ENCODE data around the gene ST3GAL3.

Gene ST3GAL3

GRCh38 chr1:43885279-43885801 lies 178.0 kb downstream of the ST3GAL3 start:
- Histone ChIP-seq H3K4me1 (ENCODE audit: control insufficient read depth, insufficient read depth, low read length) (peaks cover 14% of the 10 kb centered on the region; the same call in 1 of the 2 replicates), H3K4me3 (ENCODE audit: low read length) (no peak overlapping the region), H3K36me3 (ENCODE audit: control insufficient read depth, insufficient read depth, low read length) (no peaks in the 10 kb centered on the region), H3K9me3 (ENCODE audit: control insufficient read depth, insufficient read depth, low read length) (no peaks in the 10 kb centered on the region), H3K27ac (ENCODE audit: low read length) (no peak overlapping the region), H3K27me3 (ENCODE audit: control insufficient read depth, insufficient read depth, low read length) (no peaks in the 10 kb centered on the region)
- WGBS (ENCODE audit: insufficient coverage, insufficient read length), result no CpG with 5 or more reads among the region's 12 CpGs
- peak; percentile 39 for DNase-seq (ENCODE audit: low read depth, low spot score)

GRCh38 chr1:43887748-43888147 lies 180.4 kb downstream of the ST3GAL3 start:
- Histone ChIP-seq H3K27me3 (ENCODE audit: control insufficient read depth, insufficient read depth, low read length) (no peaks in the 10 kb centered on the region), H3K9me3 (ENCODE audit: control insufficient read depth, insufficient read depth, low read length) (no peaks in the 10 kb centered on the region), H3K4me3 (ENCODE audit: low read length) (no peak overlapping the region), H3K27ac (ENCODE audit: low read length) (no peak overlapping the region), H3K36me3 (ENCODE audit: control insufficient read depth, insufficient read depth, low read length) (no peaks in the 10 kb centered on the region), H3K4me1 (ENCODE audit: control insufficient read depth, insufficient read depth, low read length) (peaks cover 12% of the 10 kb centered on the region; the same call in 1 of the 2 replicates)
- peak; percentile 22 for DNase-seq (ENCODE audit: low read depth, low spot score)

- WGBS (ENCODE audit: insufficient coverage, insufficient read length), result no CpG with 5 or more reads among the region's 5 CpGs
- Histone ChIP-seq H3K27ac (ENCODE audit: low read length) (no peak overlapping the region), H3K9me3 (ENCODE audit: control insufficient read depth, insufficient read depth, low read length) (no peaks in the 10 kb centered on the region), H3K36me3 (ENCODE audit: control insufficient read depth, insufficient read depth, low read length) (no peaks in the 10 kb centered on the region), H3K27me3 (ENCODE audit: control insufficient read depth, insufficient read depth, low read length) (no peaks in the 10 kb centered on the region), H3K4me1 (ENCODE audit: control insufficient read depth, insufficient read depth, low read length) (peaks cover 1% of the 10 kb centered on the region; the same call in 1 of the 2 replicates), H3K4me3 (ENCODE audit: low read length) (no peak overlapping the region)
- DNase-seq (ENCODE audit: low read depth, low spot score), result no peak
Measured at GRCh38 chr1:43890815-43891214, 183.5 kb downstream of the ST3GAL3 start.

DNA sequence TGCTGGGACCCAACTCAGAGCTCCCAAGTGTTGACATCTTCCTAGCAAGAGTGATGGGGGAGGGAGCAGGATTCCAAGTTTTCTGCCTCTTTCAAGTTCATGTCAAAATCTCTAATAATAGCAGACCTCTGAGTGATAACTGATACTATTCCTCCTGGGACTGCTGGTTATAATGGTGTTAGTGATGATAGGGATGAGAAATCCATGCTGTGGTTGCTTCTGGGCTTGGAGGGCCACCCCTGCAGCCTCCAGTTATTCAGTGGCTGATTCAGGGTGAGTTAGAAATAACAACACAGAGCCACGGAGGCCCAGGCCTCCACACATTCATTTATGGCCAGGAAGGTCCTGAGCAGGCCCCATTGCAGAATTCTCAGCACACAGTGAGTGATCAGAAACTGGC lies 185.7 kb downstream of the ST3GAL3 start:
- no peaks in the 10 kb centered on the region for H3K9me3 ChIP-seq (ENCODE audit: control insufficient read depth, insufficient read depth, low read length)
- H3K4me3 ChIP-seq (ENCODE audit: low read length), result no peak overlapping the region
- DNase-seq (ENCODE audit: low read depth, low spot score), result no peak
- H3K27me3 ChIP-seq (ENCODE audit: control insufficient read depth, insufficient read depth, low read length), result no peaks in the 10 kb centered on the region
- H3K36me3 ChIP-seq (ENCODE audit: control insufficient read depth, insufficient read depth, low read length), result no peaks in the 10 kb centered on the region
- no CpG with 5 or more reads among the region's 1 CpG for WGBS (ENCODE audit: insufficient coverage, insufficient read length)
- H3K27ac ChIP-seq (ENCODE audit: low read length), result no peak overlapping the region
- peaks cover 1% of the 10 kb centered on the region; the same call in 1 of the 2 replicates for H3K4me1 ChIP-seq (ENCODE audit: control insufficient read depth, insufficient read depth, low read length)

DNA sequence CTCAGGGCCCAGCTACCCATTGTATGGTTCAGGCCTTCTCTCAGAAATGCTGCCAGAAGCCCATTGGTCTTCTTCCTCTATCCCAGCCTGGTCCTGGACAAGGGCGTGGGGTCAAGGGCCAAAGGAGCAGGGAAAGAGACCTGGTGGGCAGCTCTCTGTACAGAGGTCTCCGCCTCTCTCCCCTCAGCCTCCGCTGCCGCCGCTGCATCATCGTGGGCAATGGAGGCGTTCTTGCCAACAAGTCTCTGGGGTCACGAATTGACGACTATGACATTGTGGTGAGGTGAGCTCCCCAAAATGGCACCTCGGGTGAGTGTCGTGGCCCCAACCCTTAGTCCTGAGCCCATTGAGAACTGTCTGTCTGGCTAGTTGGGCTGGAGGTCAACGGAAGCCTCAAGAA lies 191.6 kb downstream of the ST3GAL3 start:
- H3K4me3 ChIP-seq (ENCODE audit: low read length), result no peak overlapping the region
- DNase-seq (ENCODE audit: low read depth, low spot score), result no peak
- H3K27ac ChIP-seq (ENCODE audit: low read length), result no peak overlapping the region
- no peaks in the 10 kb centered on the region for H3K36me3 ChIP-seq (ENCODE audit: control insufficient read depth, insufficient read depth, low read length)
- no CpG with 5 or more reads among the region's 12 CpGs for WGBS (ENCODE audit: insufficient coverage, insufficient read length)
- H3K9me3 ChIP-seq (ENCODE audit: control insufficient read depth, insufficient read depth, low read length), result no peaks in the 10 kb centered on the region
- no peaks in the 10 kb centered on the region for H3K27me3 ChIP-seq (ENCODE audit: control insufficient read depth, insufficient read depth, low read length)
- no peaks in the 10 kb centered on the region for H3K4me1 ChIP-seq (ENCODE audit: control insufficient read depth, insufficient read depth, low read length)

- H3K4me3 ChIP-seq (ENCODE audit: low read length), result no peak overlapping the region
- no peaks in the 10 kb centered on the region for H3K36me3 ChIP-seq (ENCODE audit: control insufficient read depth, insufficient read depth, low read length)
- no peak for DNase-seq (ENCODE audit: low read depth, low spot score)
- no peaks in the 10 kb centered on the region for H3K4me1 ChIP-seq (ENCODE audit: control insufficient read depth, insufficient read depth, low read length)
- no peak overlapping the region for H3K27ac ChIP-seq (ENCODE audit: low read length)
- WGBS (ENCODE audit: insufficient coverage, insufficient read length), result no CpG with 5 or more reads among the region's 3 CpGs
- no peaks in the 10 kb centered on the region for H3K27me3 ChIP-seq (ENCODE audit: control insufficient read depth, insufficient read depth, low read length)
- no peaks in the 10 kb centered on the region for H3K9me3 ChIP-seq (ENCODE audit: control insufficient read depth, insufficient read depth, low read length)
Measured at GRCh38 chr1:43900386-43900785, 193.1 kb downstream of the ST3GAL3 start.

- no peaks in the 10 kb centered on the region for H3K9me3 ChIP-seq (ENCODE audit: control insufficient read depth, insufficient read depth, low read length)
- no peaks in the 10 kb centered on the region for H3K36me3 ChIP-seq (ENCODE audit: control insufficient read depth, insufficient read depth, low read length)
- no peaks in the 10 kb centered on the region for H3K4me1 ChIP-seq (ENCODE audit: control insufficient read depth, insufficient read depth, low read length)
- H3K27me3 ChIP-seq (ENCODE audit: control insufficient read depth, insufficient read depth, low read length), result no peaks in the 10 kb centered on the region
- H3K4me3 ChIP-seq (ENCODE audit: low read length), result no peak overlapping the region
- WGBS (ENCODE audit: insufficient coverage, insufficient read length), result no CpG with 5 or more reads among the region's 7 CpGs
- H3K27ac ChIP-seq (ENCODE audit: low read length), result no peak overlapping the region
- no peak for DNase-seq (ENCODE audit: low read depth, low spot score)
Measured at GRCh38 chr1:43901196-43901961, 194.0 kb downstream of the ST3GAL3 start.

DNA sequence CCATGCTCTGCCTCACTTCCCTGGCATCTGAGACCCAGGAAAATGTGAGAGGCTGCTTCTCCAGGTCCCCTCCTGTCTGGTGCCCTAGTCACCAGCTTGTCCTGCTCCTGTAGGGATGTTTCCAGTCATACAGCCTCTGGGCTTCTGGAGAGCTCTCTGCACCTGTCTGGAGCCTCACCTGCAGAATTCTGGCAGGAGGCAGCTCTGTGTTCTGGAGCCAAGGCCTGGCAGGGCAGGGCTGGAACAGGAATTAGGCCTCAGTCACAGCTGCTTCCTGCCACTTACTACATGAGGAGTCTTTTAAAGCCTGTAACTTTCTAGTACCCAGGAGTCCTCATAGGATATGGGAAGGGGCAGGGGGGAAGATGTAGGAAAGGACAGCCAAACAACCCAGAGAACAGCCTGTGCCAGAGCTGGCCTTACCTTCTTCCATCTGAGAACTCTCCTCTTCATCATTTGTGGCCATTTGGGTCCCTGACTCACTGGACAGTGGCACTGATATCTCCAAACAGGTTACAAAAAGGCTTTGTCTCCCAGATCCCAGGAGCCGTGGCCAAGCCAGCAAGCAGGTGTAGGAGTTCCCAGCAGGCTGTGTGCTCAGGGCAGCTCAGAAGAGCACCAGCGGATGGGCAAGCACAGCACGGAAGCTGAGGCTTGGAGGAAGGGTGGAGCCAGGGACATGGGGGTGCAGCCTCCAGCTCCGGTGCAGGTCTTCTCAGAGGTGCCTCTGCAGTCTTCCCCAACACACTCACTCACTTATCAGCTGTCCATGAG lies 194.9 kb downstream of the ST3GAL3 start:
- no peak for DNase-seq (ENCODE audit: low read depth, low spot score)
- no peaks in the 10 kb centered on the region for H3K9me3 ChIP-seq (ENCODE audit: control insufficient read depth, insufficient read depth, low read length)
- no peak overlapping the region for H3K4me3 ChIP-seq (ENCODE audit: low read length)
- no CpG with 5 or more reads among the region's 4 CpGs for WGBS (ENCODE audit: insufficient coverage, insufficient read length)
- no peaks in the 10 kb centered on the region for H3K4me1 ChIP-seq (ENCODE audit: control insufficient read depth, insufficient read depth, low read length)
- H3K36me3 ChIP-seq (ENCODE audit: control insufficient read depth, insufficient read depth, low read length), result no peaks in the 10 kb centered on the region
- no peak overlapping the region for H3K27ac ChIP-seq (ENCODE audit: low read length)
- H3K27me3 ChIP-seq (ENCODE audit: control insufficient read depth, insufficient read depth, low read length), result no peaks in the 10 kb centered on the region

- DNase-seq (ENCODE audit: low read depth, low spot score), result no peak
Measured at GRCh38 chr1:43904660-43905551, 197.6 kb downstream of the ST3GAL3 start.

DNA sequence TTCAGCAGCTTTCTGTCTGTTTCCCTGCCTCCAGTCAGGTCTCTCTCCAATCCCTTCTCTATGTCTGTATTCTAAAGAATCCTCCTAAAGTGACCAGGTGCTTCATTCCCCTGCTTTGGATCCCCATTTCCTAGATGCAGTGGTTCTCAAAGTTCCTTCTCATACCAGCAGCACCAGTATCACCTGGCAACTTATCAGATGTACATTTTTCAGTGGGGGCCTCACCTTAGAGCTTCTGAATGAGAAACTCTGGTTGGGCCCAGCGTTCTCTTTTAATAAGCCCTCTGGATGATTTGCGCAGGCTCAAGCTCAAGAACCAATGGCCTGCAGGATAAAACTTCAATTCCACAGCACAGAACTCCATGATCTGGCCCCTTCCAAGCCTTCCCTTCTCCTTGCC lies 200.9 kb downstream of the ST3GAL3 start:
- DNase-seq (ENCODE audit: low read depth, low spot score), result no peak
- peaks cover 7% of the 10 kb centered on the region for H3K4me1 ChIP-seq (ENCODE audit: control insufficient read depth, insufficient read depth, low read length)
- H3K4me3 ChIP-seq (ENCODE audit: low read length), result no peak overlapping the region
- no peaks in the 10 kb centered on the region for H3K9me3 ChIP-seq (ENCODE audit: control insufficient read depth, insufficient read depth, low read length)
- H3K27ac ChIP-seq (ENCODE audit: low read length), result no peak overlapping the region
- H3K27me3 ChIP-seq (ENCODE audit: control insufficient read depth, insufficient read depth, low read length), result no peaks in the 10 kb centered on the region
- H3K36me3 ChIP-seq (ENCODE audit: control insufficient read depth, insufficient read depth, low read length), result no peaks in the 10 kb centered on the region
- WGBS (ENCODE audit: insufficient coverage, insufficient read length), result no CpG with 5 or more reads among the region's 2 CpGs

More at GRCh38 chr1:43904660-43905551, 197.6 kb downstream of the ST3GAL3 start:
- WGBS (ENCODE audit: insufficient coverage, insufficient read length), result no CpG with 5 or more reads among the region's 7 CpGs
- H3K4me3 ChIP-seq (ENCODE audit: low read length), result no peak overlapping the region
- H3K27ac ChIP-seq (ENCODE audit: low read length), result no peak overlapping the region
- no peaks in the 10 kb centered on the region for H3K27me3 ChIP-seq (ENCODE audit: control insufficient read depth, insufficient read depth, low read length)
- no peaks in the 10 kb centered on the region for H3K36me3 ChIP-seq (ENCODE audit: control insufficient read depth, insufficient read depth, low read length)
- H3K9me3 ChIP-seq (ENCODE audit: control insufficient read depth, insufficient read depth, low read length), result no peaks in the 10 kb centered on the region
- H3K4me1 ChIP-seq (ENCODE audit: control insufficient read depth, insufficient read depth, low read length), result no peaks in the 10 kb centered on the region

Data from iPS DF 6.9 (cell line).